ENCODE measurements around the gene HRH2.

GRCh38 chr5:175686396-175686795 is 28.5 kb downstream of the HRH2 start:
- TF ChIP-seq CTCF (IDR thresholded peaks at IDR 0.05) = no peak
- TF ChIP-seq POLR2A (IDR thresholded peaks at IDR 0.05) = no peak
